Midbrain (tissue), 1 donor: ENCODE results near the gene CCDC85B.

Experiments
- DNase-seq: peaks from one replicate; lab custom pipeline; 2025; lab: John Stamatoyannopoulos, UW

Gene CCDC85B

GRCh38 chr11:65934014-65934413 is 43.5 kb downstream of the CCDC85B start:
- DNase-seq = no peak

GRCh38 chr11:65937766-65938165 is 47.3 kb downstream of the CCDC85B start:
- no peak for DNase-seq
